HepG2 (cell line): ENCODE measurements around the gene COBL. TPM values are rescaled to one million over a fixed set of nuclear protein-coding genes. Genes with fewer than 3 reads are reported as not detected.
"Not testable (repeated sequence)": the region's sequence is repeated elsewhere in the genome, so short reads cannot be mapped to it uniquely, and the experiment has no call there.

ENCODE experiments used
- ATAC-seq: fragments of 200-7000 bp; cut with Tn5 transposase; 3 replicates; pipeline ENCODE4 v1.9.1; 2020; ENCODE audit warnings: mild to moderate bottlenecking, moderate library complexity
- BruUV-seq: library from RNA; stranded (reverse); fragments of 400-500 nt; replicated peaks from 2 replicates; lab custom pipeline; 2021; lab: Mats Ljungman, UMichigan
- CTCF ChIA-PET: fragments of 300-600 bp; formaldehyde crosslinking; extraction: SDS; loops from one replicate; lab custom pipeline; 2021; ENCODE audit warnings: low total read pairs, inconsistent platforms, low intra/inter-chr PET ratio; lab: Yijun Ruan, JAX
- POLR2A ChIA-PET: fragments of 350-600 bp; sonication (Branson Sonifier 250); formaldehyde crosslinking; loops from one replicate; lab custom pipeline; 2020; ENCODE audit warnings: antibody characterized with exemption, inconsistent platforms; lab: Yijun Ruan, JAX
- DNase-seq: peaks from one replicate; pipeline ENCODE4 v3.0.0-alpha.2; 2015; ENCODE audit warnings: low spot score
- FAIRE-seq: peaks from 3 replicates; lab custom pipeline; 2011; peaks lifted over from hg19 to GRCh38; lab: Jason Lieb, UNC
- H2AFZ ChIP-seq: one replicate; pipeline ENCODE4 v1.6.1; 2011; ENCODE audit warnings: low read length, inconsistent platforms
- H3K27ac ChIP-seq: fragments of 300-600 bp; 3 replicates; pipeline ENCODE4 v1.8.0; 2011; ENCODE audit warnings: mixed run types, mild to moderate bottlenecking, mixed read lengths, low read length, inconsistent platforms; ENCODE audit not compliant: insufficient read depth; ENCODE audit errors: extremely low read length
- H3K27me3 ChIP-seq, 2 experiments: fragments of 200-600 bp in 1 of 2; 2 replicates in 1 of 2; 3 replicates in 1 of 2; pipeline versions ENCODE4 v1.6.0 to v1.8.0; 2011; ENCODE audit warnings: low read length in 2 of 2, mild to moderate bottlenecking in 2 of 2, moderate library complexity in 2 of 2, inconsistent platforms in 1 of 2; ENCODE audit not compliant: insufficient read depth in 2 of 2, control insufficient read depth in 1 of 2
- H3K36me3 ChIP-seq, 2 experiments: fragments of 200-600 bp in 1 of 2; replicated peaks in 1 of 2; 2 replicates in 1 of 2; 3 replicates in 1 of 2; pipeline versions ENCODE4 v1.5.1 to v1.8.0; 2011; ENCODE audit warnings: low read length in 2 of 2, inconsistent platforms in 1 of 2; ENCODE audit not compliant: insufficient read depth in 2 of 2, control insufficient read depth in 1 of 2
- H3K4me1 ChIP-seq: 2 replicates; pipeline ENCODE4 v1.5.1; 2012; ENCODE audit warnings: low read length, inconsistent platforms; ENCODE audit not compliant: insufficient read depth
- H3K4me2 ChIP-seq: 2 replicates; pipeline ENCODE4 v1.6.0; 2011; ENCODE audit warnings: low read depth, low read length, inconsistent platforms
- H3K4me3 ChIP-seq, 3 experiments: fragments of 200-600 bp in 1 of 3; sonication (generic), shearing (Covaris generic) in 1 of 3; replicated peaks in 1 of 3; 2 replicates each; pipeline ENCODE4 v1.5.1; 2011 to 2016; ENCODE audit warnings: low read length in 3 of 3, inconsistent platforms in 2 of 3, low read depth in 2 of 3, mild to moderate bottlenecking in 2 of 3, control low read depth in 1 of 3, mixed read lengths in 1 of 3; ENCODE audit not compliant: insufficient read depth in 1 of 3
- H3K79me2 ChIP-seq: one replicate; pipeline ENCODE4 v1.6.1; 2011; ENCODE audit warnings: low read length, inconsistent platforms; ENCODE audit not compliant: insufficient read depth
- H3K9ac ChIP-seq: 2 replicates; pipeline ENCODE4 v1.6.0; 2011; ENCODE audit warnings: mild to moderate bottlenecking, low read depth, low read length, inconsistent platforms; ENCODE audit not compliant: insufficient read depth
- H3K9me3 ChIP-seq: 2 replicates; pipeline ENCODE4 v1.5.1; 2012; ENCODE audit warnings: mild to moderate bottlenecking, low read length
- H4K20me1 ChIP-seq: 2 replicates; pipeline ENCODE4 v1.6.0; 2011; ENCODE audit warnings: inconsistent platforms, mild to moderate bottlenecking, low read length, moderate library complexity; ENCODE audit not compliant: insufficient read depth
- DPF2 ChIP-seq: sonication (generic); formaldehyde crosslinking; IDR thresholded peaks from 2 replicates; pipeline ENCODE4 v1.4.0; 2020; ENCODE audit warnings: mild to moderate bottlenecking, low read depth, missing genetic modification reagents, borderline replicate concordance
- GFI1 ChIP-seq: sonication (generic); formaldehyde crosslinking; IDR thresholded peaks from 2 replicates; pipeline ENCODE4 v1.5.0; 2020; ENCODE audit warnings: missing genetic modification reagents, mild to moderate bottlenecking, borderline replicate concordance
- KAT2B ChIP-seq: fragments of 150-350 bp; IDR thresholded peaks from 2 replicates; pipeline ENCODE4 v1.6.1; 2014; ENCODE audit warnings: low read depth, low read length, borderline replicate concordance
- ZNF678 ChIP-seq: sonication (generic); formaldehyde crosslinking; IDR thresholded peaks from 2 replicates; pipeline ENCODE4 v1.4.0; 2020; ENCODE audit warnings: mild to moderate bottlenecking, missing genetic modification reagents
- WGBS: methylation state at CpG from one replicate; pipeline ENCODE4 v1.1.6; 2017; ENCODE audit warnings: low lambda C conversion rate; 5-methylcytosine and 5-hydroxymethylcytosine counted together
- in situ Hi-C: cut with HindIII; loops from 2 replicates; pipeline ENCODE4 v1.10.0; 2017; ENCODE audit warnings: low pct_unique_long_range_greater_than_20kb; ENCODE audit not compliant: extremely low pct_ligation_motif_present
- intact Hi-C: fragments of 100-400 bp; cut with micrococcal nuclease; formaldehyde crosslinking; loops from one replicate; pipeline ENCODE4 v1.10.0; 2022; ENCODE audit not compliant: unreplicated experiment
- polyA plus RNA-seq, 8 experiments: library from polyadenylated mRNA; depleted of rRNA in 3 of 8; stranded (reverse) in 7 of 8; unstranded in 1 of 8; fragments of >200 nt; fragmentation: Illumina TruSeq in 4 of 8; extraction: Trizol in 4 of 8; gene quantifications; 2 replicates each; pipeline versions ENCODE4 v1.2.1 to v1.2.3, GENCODE V29; 2011 to 2016; ENCODE audit warnings: low read depth in 4 of 8, missing spikeins in 1 of 8, mixed read lengths in 1 of 8; ENCODE audit not compliant: insufficient read depth in 1 of 8
- total RNA-seq, 5 experiments: library from RNA; depleted of rRNA; stranded (reverse); fragments of >200 nt; fragmentation: Illumina TruSeq; extraction: Trizol; gene quantifications; 2 replicates each; pipeline ENCODE4 v1.2.3, GENCODE V29; 2016; ENCODE audit warnings: low read depth in 1 of 5
- TF ChIP-seq, protein P1 (sequence below): sonication (generic); formaldehyde crosslinking; IDR thresholded peaks from 2 replicates; pipeline ENCODE4 v1.4.0; 2020; ENCODE audit warnings: missing genetic modification reagents

The COBL gene
- total and polyA plus RNA-seq, 2 of the 13 experiments (the other 11 are each of a cell fraction or from before 2014, with no cell fraction given): 3.8 to 4.9 TPM

GRCh38 chr7:50994753-50995319, 321.8 kb downstream of the COBL start (continued):
- TF ChIP-seq ZNF678 (CRISPR knock-in tag) (no peak), DPF2 (CRISPR knock-in tag) (no peak), GFI1 (CRISPR knock-in tag) (no peak), KAT2B (no peak)
- TF ChIP-seq, protein P1, sequence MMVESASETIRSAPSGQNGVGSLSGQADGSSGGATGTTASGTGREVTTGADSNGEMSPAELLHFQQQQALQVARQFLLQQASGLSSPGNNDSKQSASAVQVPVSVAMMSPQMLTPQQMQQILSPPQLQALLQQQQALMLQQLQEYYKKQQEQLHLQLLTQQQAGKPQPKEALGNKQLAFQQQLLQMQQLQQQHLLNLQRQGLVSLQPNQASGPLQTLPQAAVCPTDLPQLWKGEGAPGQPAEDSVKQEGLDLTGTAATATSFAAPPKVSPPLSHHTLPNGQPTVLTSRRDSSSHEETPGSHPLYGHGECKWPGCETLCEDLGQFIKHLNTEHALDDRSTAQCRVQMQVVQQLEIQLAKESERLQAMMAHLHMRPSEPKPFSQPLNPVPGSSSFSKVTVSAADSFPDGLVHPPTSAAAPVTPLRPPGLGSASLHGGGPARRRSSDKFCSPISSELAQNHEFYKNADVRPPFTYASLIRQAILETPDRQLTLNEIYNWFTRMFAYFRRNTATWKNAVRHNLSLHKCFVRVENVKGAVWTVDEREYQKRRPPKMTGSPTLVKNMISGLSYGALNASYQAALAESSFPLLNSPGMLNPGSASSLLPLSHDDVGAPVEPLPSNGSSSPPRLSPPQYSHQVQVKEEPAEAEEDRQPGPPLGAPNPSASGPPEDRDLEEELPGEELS (CRISPR knock-in tag): no peak

- POLR2A ChIA-PET, in situ Hi-C loops, H3K4me3 ChIP-seq, ATAC-seq, BruUV-seq, CTCF ChIA-PET, FAIRE-seq, intact Hi-C loops, H3K79me2 ChIP-seq, H3K9ac ChIP-seq, H2AFZ ChIP-seq, H3K27ac ChIP-seq, H3K27me3 ChIP-seq, H3K4me1 ChIP-seq, H4K20me1 ChIP-seq, H3K9me3 ChIP-seq, H3K4me2 ChIP-seq, DNase-seq, H3K36me3 ChIP-seq: not testable (repeated sequence)
- WGBS: 87% methylated on average over 1 of the region's 1 CpG
Observed at GRCh38 chr7:50990214-50990613, 326.4 kb downstream of the COBL start.
